Astrocyte (in vitro differentiated cells and primary cell): ENCODE data around the gene SVIL. TPM values are rescaled to one million over a fixed set of nuclear protein-coding genes. Genes with fewer than 3 reads are reported as not detected.
"Not testable (repeated sequence)": the region's sequence is repeated elsewhere in the genome, so short reads cannot be mapped to it uniquely, and the experiment has no call there.

Experiments used
- DNase-seq: peaks from one replicate; pipeline ENCODE4 v3.0.0-alpha.2; 2010; ENCODE audit warnings: low read depth
- FAIRE-seq: peaks from 2 replicates; lab custom pipeline; 2011; peaks lifted over from hg19 to GRCh38; lab: Jason Lieb, UNC
- H2AFZ ChIP-seq: 2 replicates; pipeline ENCODE4 v1.6.0; 2012; ENCODE audit warnings: low read depth, low read length, inconsistent platforms
- H3K27ac ChIP-seq: 2 replicates; pipeline ENCODE4 v1.5.1; 2011; ENCODE audit warnings: low read depth, low read length, inconsistent platforms
- H3K27me3 ChIP-seq: 2 replicates; pipeline ENCODE4 v1.6.0; 2011; ENCODE audit warnings: low read length, inconsistent platforms; ENCODE audit not compliant: insufficient read depth
- H3K36me3 ChIP-seq: 2 replicates; pipeline ENCODE4 v1.5.1; 2011; ENCODE audit warnings: low read length, inconsistent platforms; ENCODE audit not compliant: insufficient read depth
- H3K4me1 ChIP-seq: 2 replicates; pipeline ENCODE4 v1.5.1; 2011; ENCODE audit warnings: low read length, inconsistent platforms; ENCODE audit not compliant: insufficient read depth
- H3K4me2 ChIP-seq: 2 replicates; pipeline ENCODE4 v1.6.0; 2012; ENCODE audit warnings: low read length, inconsistent platforms
- H3K4me3 ChIP-seq: 2 replicates; pipeline ENCODE4 v1.5.1; 2011; ENCODE audit warnings: low read depth, mild to moderate bottlenecking, low read length, inconsistent platforms; ENCODE audit not compliant: insufficient read depth
- H3K79me2 ChIP-seq: 2 replicates; pipeline ENCODE4 v1.6.0; 2012; ENCODE audit warnings: mild to moderate bottlenecking, low read length, inconsistent platforms; ENCODE audit not compliant: insufficient read depth
- H3K9ac ChIP-seq: 2 replicates; pipeline ENCODE4 v1.6.0; 2012; ENCODE audit warnings: mild to moderate bottlenecking, low read length, inconsistent platforms
- H3K9me3 ChIP-seq: 2 replicates; pipeline ENCODE4 v1.5.1; 2012; ENCODE audit warnings: low read depth, mild to moderate bottlenecking, low read length, inconsistent platforms; ENCODE audit not compliant: insufficient read depth
- H4K20me1 ChIP-seq: 2 replicates; pipeline ENCODE4 v1.6.0; 2012; ENCODE audit warnings: low read length, inconsistent platforms; ENCODE audit not compliant: insufficient read depth
- H3K27ac Mint-ChIP-seq: one replicate; pipeline ENCODE4 v1.8.0; 2021; ENCODE audit warnings: mild to moderate bottlenecking, mixed read lengths; ENCODE audit not compliant: unreplicated experiment
- H3K27me3 Mint-ChIP-seq: one replicate; pipeline ENCODE4 v1.8.0; 2021; ENCODE audit warnings: low read depth, mixed read lengths; ENCODE audit not compliant: unreplicated experiment
- H3K36me3 Mint-ChIP-seq: one replicate; pipeline ENCODE4 v1.8.0; 2021; ENCODE audit warnings: low read depth, mixed read lengths; ENCODE audit not compliant: unreplicated experiment
- H3K4me1 Mint-ChIP-seq: one replicate; pipeline ENCODE4 v1.8.0; 2021; ENCODE audit warnings: low read depth, mixed read lengths; ENCODE audit not compliant: unreplicated experiment
- H3K4me3 Mint-ChIP-seq: one replicate; pipeline ENCODE4 v1.8.0; 2021; ENCODE audit warnings: mild to moderate bottlenecking, moderate library complexity, mixed read lengths; ENCODE audit not compliant: unreplicated experiment
- H3K9me3 Mint-ChIP-seq: one replicate; pipeline ENCODE4 v1.8.0; 2021; ENCODE audit warnings: mild to moderate bottlenecking, mixed read lengths; ENCODE audit not compliant: unreplicated experiment
- EZH2 ChIP-seq: IDR thresholded peaks from 2 replicates; pipeline ENCODE4 v1.6.1; 2012; ENCODE audit warnings: mild to moderate bottlenecking, low read length, inconsistent platforms; ENCODE audit not compliant: insufficient read depth
- total RNA-seq: library from RNA; stranded (reverse); gene quantifications from 2 replicates; pipeline ENCODE4 v1.2.1, GENCODE V29; 2021
- TF ChIP-seq, protein P1 (sequence below): IDR thresholded peaks from 2 replicates; pipeline ENCODE4 v1.5.1; 2011; ENCODE audit warnings: low read depth, mild to moderate bottlenecking, inconsistent platforms, low read length, moderate library complexity; ENCODE audit not compliant: insufficient read depth

The SVIL gene
- total RNA-seq, 1 donor from 2014 or later = 70.4 TPM

DNA sequence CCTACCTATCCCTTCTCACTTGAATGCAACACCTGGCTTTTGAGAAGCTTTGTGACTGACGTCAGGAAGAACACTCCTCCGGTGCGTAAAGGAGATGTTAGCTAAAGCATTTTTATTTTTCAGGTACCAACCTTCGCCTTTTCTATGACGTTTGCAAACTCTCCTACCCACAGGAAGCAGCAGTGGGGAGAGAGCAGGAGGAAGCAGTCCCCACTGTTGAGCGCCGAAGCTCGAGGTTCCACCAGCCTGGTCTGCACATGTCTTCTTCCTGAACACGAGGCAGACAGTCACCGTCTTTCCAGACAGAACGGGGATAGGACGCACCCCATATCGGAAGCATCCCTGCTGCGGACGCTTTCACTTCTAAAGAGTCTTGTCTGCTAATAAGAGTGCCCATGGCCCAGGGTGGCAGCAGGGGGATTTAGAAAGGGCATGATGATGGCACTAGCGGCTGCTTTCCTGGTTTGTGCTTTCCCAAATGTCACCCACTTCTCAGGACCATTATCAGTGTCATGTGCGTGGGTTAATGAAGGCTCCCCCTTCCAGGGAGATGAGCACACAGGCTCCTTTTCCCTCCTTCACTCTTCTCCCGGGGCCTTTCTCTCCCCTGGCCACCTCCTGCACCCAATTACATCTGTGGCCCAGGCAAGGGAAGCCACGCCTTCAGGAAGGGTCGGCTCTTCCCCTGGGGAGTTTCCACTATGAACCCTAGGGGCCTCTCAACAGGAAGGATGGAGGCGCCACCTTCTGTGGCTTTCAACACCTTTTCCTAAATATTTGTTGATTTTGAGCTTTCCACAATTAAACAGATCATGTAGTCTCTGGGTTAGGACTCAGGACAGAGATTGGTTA, 147.5 kb downstream of the SVIL start:
- not testable (repeated sequence) for H3K9me3 ChIP-seq, H3K27me3 Mint-ChIP-seq, H3K4me2 ChIP-seq, H3K9me3 Mint-ChIP-seq, H2AFZ ChIP-seq, H3K4me3 ChIP-seq, H3K27me3 ChIP-seq, H3K9ac ChIP-seq, H3K4me3 Mint-ChIP-seq, FAIRE-seq, H3K79me2 ChIP-seq, H4K20me1 ChIP-seq, H3K27ac ChIP-seq, DNase-seq
- Mint-ChIP-seq H3K36me3 (peaks cover 18% of the 10 kb centered on the region), H3K27ac (peak overlapping the region; percentile 5), H3K4me1 (peaks cover 25% of the 10 kb centered on the region)
- Histone ChIP-seq H3K4me1 (peaks cover 20% of the 10 kb centered on the region), H3K36me3 (peaks cover 14% of the 10 kb centered on the region)

DNA sequence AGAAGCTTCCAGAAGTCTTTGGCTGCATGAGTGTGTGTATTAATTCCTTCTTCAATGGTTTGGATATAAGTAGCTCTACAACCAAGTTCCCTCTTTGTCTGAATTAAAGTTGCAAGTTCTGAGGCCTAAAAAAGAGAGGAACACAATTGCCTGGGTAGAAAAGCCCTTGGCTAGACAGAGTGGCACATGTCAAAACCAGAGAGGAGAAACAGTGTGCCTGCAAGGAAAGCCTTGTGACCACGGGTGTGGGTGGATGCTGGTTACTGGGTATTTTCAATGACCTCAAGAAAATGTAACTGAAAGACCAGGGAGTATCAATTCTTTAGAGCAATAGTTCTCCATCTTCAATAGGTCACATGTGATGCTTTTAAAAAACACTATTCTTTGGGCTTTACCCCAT, 148.3 kb downstream of the SVIL start:
- peaks cover 18% of the 10 kb centered on the region for H3K36me3 Mint-ChIP-seq
- H3K79me2 ChIP-seq = no peaks in the 10 kb centered on the region
- H2AFZ ChIP-seq = no peak overlapping the region
- H3K27me3 ChIP-seq = no peaks in the 10 kb centered on the region
- peaks cover 26% of the 10 kb centered on the region for H3K4me1 Mint-ChIP-seq
- peaks cover 10% of the 10 kb centered on the region for H3K36me3 ChIP-seq
- H3K9ac ChIP-seq = no peak overlapping the region
- TF ChIP-seq, protein P1, sequence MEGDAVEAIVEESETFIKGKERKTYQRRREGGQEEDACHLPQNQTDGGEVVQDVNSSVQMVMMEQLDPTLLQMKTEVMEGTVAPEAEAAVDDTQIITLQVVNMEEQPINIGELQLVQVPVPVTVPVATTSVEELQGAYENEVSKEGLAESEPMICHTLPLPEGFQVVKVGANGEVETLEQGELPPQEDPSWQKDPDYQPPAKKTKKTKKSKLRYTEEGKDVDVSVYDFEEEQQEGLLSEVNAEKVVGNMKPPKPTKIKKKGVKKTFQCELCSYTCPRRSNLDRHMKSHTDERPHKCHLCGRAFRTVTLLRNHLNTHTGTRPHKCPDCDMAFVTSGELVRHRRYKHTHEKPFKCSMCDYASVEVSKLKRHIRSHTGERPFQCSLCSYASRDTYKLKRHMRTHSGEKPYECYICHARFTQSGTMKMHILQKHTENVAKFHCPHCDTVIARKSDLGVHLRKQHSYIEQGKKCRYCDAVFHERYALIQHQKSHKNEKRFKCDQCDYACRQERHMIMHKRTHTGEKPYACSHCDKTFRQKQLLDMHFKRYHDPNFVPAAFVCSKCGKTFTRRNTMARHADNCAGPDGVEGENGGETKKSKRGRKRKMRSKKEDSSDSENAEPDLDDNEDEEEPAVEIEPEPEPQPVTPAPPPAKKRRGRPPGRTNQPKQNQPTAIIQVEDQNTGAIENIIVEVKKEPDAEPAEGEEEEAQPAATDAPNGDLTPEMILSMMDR = no peak
- no peak for TF ChIP-seq EZH2
- no peaks in the 10 kb centered on the region for H3K27me3 Mint-ChIP-seq
- peak overlapping the region; percentile 54 for H3K4me3 Mint-ChIP-seq
- no peak overlapping the region for H3K4me3 ChIP-seq
- FAIRE-seq (no peak), DNase-seq (no peak)
- H4K20me1 ChIP-seq = peaks cover under 1% of the 10 kb centered on the region
- H3K9me3 ChIP-seq = no peaks in the 10 kb centered on the region
- H3K9me3 Mint-ChIP-seq = no peaks in the 10 kb centered on the region
- no peak overlapping the region for H3K27ac Mint-ChIP-seq
- H3K4me1 ChIP-seq = peaks cover 23% of the 10 kb centered on the region
- H3K4me2 ChIP-seq = no peak overlapping the region
- no peak overlapping the region for H3K27ac ChIP-seq

DNA sequence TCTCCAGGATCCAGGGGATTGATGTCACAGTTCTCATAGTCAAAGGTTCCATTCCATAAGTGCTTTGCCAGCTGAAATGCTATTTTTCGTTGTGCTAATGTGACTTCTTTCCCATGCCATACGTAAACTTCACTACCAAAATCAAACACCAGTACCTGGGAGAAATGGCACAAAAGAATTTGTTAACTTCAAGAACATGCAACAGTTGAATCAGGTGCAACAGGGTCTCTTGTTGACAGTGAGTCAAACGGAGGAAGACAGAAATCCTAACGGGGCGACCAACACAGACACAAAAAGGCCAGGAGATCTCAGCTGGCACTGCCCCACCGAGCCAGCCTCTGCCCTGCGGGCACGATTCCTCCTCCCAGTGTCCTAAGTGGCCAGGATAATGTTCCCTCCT, 150.1 kb downstream of the SVIL start:
- H3K4me2 ChIP-seq, H3K27me3 Mint-ChIP-seq: not testable (repeated sequence)

More for the DNA sequence above, 150.1 kb downstream of the SVIL start:
- H2AFZ ChIP-seq, H3K4me3 ChIP-seq, H4K20me1 ChIP-seq, H3K79me2 ChIP-seq, H3K4me3 Mint-ChIP-seq, FAIRE-seq, DNase-seq, H3K9ac ChIP-seq, H3K27ac Mint-ChIP-seq, H3K9me3 Mint-ChIP-seq, H3K27me3 ChIP-seq, H3K36me3 ChIP-seq, H3K9me3 ChIP-seq, H3K27ac ChIP-seq: not testable (repeated sequence)
- H3K36me3 Mint-ChIP-seq = peaks cover 21% of the 10 kb centered on the region
- H3K4me1 Mint-ChIP-seq = peaks cover 28% of the 10 kb centered on the region
- peaks cover 23% of the 10 kb centered on the region for H3K4me1 ChIP-seq
